GM18508 (cell line): ENCODE data around the gene SPG11.
"Not testable (repeated sequence)": the region's sequence is repeated elsewhere in the genome, so short reads cannot be mapped to it uniquely, and the experiment has no call there.

Experiments used
- ATAC-seq: cut with Tn5 transposase; IDR thresholded peaks from one replicate; pipeline ENCODE4 v1.9.1; 2021; ENCODE audit warnings: moderate number of reproducible peaks; ENCODE audit not compliant: insufficient read depth, unreplicated experiment

Gene SPG11, protein sequence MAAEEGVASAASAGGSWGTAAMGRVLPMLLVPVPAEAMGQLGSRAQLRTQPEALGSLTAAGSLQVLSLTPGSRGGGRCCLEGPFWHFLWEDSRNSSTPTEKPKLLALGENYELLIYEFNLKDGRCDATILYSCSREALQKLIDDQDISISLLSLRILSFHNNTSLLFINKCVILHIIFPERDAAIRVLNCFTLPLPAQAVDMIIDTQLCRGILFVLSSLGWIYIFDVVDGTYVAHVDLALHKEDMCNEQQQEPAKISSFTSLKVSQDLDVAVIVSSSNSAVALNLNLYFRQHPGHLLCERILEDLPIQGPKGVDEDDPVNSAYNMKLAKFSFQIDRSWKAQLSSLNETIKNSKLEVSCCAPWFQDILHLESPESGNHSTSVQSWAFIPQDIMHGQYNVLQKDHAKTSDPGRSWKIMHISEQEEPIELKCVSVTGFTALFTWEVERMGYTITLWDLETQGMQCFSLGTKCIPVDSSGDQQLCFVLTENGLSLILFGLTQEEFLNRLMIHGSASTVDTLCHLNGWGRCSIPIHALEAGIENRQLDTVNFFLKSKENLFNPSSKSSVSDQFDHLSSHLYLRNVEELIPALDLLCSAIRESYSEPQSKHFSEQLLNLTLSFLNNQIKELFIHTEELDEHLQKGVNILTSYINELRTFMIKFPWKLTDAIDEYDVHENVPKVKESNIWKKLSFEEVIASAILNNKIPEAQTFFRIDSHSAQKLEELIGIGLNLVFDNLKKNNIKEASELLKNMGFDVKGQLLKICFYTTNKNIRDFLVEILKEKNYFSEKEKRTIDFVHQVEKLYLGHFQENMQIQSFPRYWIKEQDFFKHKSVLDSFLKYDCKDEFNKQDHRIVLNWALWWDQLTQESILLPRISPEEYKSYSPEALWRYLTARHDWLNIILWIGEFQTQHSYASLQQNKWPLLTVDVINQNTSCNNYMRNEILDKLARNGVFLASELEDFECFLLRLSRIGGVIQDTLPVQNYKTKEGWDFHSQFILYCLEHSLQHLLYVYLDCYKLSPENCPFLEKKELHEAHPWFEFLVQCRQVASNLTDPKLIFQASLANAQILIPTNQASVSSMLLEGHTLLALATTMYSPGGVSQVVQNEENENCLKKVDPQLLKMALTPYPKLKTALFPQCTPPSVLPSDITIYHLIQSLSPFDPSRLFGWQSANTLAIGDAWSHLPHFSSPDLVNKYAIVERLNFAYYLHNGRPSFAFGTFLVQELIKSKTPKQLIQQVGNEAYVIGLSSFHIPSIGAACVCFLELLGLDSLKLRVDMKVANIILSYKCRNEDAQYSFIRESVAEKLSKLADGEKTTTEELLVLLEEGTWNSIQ (N-terminal part only)

DNA sequence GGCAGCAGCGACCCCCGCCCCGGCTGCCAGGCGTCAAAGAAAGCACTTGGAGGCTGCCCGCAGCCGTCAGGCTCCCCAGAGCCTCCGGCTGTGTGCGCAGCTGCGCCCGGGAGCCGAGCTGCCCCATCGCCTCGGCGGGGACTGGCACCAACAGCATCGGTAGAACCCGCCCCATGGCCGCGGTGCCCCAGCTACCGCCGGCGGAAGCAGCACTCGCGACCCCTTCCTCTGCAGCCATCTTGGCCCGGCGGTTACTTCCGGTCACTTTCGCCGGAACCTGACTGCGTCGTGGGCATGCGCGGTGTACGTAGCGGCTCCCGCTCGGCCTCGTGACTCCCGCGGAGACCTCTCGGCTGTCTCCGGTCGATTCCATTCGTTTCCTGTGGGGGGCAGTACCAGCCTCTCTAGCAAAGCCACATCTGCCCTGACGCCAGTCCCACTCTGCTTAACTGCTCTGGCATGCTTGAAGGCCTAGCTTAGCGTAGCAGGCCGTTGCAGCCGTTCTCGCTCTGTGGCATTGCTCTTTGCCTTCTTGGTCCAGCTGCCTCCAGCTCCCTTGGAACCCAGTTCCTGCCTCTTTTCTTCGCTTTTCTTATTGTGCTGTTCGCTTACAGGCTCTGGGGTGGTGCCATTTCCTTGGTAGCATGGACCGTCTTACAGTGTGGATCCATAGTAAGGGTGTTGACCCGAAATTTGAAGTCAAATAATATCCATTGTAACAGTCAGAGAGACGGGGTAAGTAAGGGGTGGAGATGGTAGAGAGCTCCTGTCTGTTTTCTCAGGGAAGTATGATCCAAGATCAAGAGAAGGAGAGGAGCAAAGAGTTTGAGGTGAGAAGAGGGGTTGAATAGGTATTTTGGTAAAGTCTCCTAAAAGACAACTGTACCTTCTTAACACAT lies at the start of gene SPG11:
SPG11 (minus strand) TSS at position 253 of the 899 bp plus-strand sequence; CDS start at position 238, 15 bp downstream.
- ATAC-seq, result peak; percentile 53

DNA sequence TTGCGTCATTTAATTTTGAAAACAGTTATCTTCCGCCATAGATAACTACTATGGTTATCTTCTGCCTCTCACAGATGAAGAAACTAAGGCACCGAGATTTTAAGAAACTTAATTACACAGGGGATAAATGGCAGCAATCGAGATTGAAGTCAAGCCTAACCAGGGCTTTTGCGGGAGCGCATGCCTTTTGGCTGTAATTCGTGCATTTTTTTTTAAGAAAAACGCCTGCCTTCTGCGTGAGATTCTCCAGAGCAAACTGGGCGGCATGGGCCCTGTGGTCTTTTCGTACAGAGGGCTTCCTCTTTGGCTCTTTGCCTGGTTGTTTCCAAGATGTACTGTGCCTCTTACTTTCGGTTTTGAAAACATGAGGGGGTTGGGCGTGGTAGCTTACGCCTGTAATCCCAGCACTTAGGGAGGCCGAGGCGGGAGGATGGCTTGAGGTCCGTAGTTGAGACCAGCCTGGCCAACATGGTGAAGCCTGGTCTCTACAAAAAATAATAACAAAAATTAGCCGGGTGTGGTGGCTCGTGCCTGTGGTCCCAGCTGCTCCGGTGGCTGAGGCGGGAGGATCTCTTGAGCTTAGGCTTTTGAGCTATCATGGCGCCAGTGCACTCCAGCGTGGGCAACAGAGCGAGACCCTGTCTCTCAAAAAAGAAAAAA lies 49.0 kb upstream of the SPG11 start:
- ATAC-seq, result no peak

DNA sequence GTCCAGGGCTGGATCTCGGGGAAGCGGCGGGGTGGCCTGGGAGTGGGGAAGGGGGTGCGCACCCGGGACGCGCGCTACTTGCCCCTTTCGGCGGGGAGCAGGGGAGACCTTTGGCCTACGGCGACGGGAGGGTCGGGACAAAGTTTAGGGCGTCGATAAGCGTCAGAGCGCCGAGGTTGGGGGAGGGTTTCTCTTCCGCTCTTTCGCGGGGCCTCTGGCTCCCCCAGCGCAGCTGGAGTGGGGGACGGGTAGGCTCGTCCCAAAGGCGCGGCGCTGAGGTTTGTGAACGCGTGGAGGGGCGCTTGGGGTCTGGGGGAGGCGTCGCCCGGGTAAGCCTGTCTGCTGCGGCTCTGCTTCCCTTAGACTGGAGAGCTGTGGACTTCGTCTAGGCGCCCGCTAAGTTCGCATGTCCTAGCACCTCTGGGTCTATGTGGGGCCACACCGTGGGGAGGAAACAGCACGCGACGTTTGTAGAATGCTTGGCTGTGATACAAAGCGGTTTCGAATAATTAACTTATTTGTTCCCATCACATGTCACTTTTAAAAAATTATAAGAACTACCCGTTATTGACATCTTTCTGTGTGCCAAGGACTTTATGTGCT lies 48.4 kb upstream of the SPG11 start:
- no peak for ATAC-seq

DNA sequence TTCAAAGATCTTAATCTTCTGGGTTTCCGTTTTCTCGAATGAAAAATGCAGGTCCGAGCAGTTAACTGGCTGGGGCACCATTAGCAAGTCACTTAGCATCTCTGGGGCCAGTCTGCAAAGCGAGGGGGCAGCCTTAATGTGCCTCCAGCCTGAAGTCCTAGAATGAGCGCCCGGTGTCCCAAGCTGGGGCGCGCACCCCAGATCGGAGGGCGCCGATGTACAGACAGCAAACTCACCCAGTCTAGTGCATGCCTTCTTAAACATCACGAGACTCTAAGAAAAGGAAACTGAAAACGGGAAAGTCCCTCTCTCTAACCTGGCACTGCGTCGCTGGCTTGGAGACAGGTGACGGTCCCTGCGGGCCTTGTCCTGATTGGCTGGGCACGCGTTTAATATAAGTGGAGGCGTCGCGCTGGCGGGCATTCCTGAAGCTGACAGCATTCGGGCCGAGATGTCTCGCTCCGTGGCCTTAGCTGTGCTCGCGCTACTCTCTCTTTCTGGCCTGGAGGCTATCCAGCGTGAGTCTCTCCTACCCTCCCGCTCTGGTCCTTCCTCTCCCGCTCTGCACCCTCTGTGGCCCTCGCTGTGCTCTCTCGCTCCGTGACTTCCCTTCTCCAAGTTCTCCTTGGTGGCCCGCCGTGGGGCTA lies 47.8 kb upstream of the SPG11 start, which contains the start of the genes B2M and PATL2:
B2M (plus strand) TSS at position 422 of the 647 bp plus-strand sequence; CDS start at position 452, 30 bp downstream.
PATL2 (minus strand) TSS at position 228 of the 647 bp plus-strand sequence. CDS start 34,833 bp downstream, outside the sequence.
- peak; percentile 82 for ATAC-seq

DNA sequence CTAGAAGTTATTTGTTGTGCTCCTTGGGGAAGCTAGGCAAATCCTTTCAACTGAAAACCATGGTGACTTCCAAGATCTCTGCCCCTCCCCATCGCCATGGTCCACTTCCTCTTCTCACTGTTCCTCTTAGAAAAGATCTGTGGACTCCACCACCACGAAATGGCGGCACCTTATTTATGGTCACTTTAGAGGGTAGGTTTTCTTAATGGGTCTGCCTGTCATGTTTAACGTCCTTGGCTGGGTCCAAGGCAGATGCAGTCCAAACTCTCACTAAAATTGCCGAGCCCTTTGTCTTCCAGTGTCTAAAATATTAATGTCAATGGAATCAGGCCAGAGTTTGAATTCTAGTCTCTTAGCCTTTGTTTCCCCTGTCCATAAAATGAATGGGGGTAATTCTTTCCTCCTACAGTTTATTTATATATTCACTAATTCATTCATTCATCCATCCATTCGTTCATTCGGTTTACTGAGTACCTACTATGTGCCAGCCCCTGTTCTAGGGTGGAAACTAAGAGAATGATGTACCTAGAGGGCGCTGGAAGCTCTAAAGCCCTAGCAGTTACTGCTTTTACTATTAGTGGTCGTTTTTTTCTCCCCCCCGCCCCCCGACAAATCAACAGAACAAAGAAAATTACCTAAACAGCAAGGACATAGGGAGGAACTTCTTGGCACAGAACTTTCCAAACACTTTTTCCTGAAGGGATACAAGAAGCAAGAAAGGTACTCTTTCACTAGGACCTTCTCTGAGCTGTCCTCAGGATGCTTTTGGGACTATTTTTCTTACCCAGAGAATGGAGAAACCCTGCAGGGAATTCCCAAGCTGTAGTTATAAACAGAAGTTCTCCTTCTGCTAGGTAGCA lies 47.0 kb upstream of the SPG11 start:
- no peak for ATAC-seq

DNA sequence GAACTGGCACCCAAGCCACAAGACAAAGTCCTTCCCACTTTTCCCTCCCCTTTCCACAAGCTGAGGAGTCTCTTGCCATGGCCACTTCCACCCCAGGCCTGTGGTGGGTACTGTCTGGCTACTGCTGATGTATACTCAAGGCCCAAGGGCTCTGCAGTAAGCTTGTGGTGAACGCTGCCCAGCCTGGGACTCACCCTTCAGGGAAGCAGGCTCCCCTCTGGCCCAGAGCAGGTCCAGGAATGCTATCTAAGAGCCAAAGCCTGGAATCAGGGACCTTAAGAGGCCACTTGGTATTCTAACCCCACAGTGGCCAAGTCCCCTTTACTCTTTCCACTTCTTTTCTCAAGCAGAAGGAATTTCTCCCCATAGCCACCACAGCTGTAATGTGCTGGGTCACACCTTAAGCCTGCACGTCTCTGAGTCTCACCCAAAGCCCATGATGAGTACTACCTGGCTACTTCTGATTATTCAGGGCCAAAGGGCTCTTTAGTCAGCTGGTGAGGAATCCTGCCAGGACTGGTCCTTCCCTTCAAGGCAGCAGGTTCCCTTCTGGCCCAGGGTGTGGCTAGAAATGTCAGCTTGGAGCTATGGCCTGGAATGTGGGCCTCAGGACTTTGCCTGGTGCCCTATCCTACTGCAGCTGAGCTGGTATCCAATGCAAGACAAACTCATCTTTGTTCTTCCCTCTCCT lies 43.6 kb upstream of the SPG11 start:
- no peak for ATAC-seq

DNA sequence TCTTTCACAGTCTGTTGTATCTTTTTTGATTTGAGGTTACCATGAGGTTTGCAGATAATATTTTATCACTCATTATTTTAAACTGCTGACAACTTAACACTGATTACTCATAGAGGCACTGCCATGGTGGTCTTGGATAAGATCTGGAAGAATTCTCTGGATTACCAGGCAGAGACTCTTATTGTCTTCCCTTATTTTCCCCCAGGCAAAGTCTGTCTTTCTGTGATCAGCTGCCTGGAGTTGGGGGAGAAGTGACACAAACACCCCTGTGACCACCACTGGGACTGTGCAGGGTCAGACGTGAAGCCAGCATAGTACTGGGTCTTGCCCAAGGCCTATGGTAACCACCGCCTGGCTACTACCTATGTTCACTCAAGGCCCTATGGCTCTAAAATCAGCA lies 42.9 kb upstream of the SPG11 start:
- no peak for ATAC-seq

DNA sequence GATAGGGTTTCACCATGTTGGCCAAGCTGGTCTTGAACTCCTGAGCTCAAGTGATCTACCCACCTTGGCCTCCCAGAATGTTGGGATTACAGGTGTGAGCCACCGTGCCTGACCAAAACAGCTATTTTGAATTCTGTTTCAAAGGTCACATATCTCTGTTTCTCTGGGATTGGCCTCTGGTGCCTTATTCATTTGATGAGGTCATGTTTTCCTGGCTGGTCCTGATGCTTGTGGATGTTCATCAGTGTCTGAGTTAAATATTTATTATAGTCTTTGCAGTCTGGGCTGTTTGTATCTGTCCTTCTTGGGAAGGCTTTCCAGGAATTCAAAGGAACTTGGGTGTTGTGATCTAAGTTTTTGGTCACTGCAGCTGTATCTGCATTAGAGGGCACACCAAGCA lies 42.5 kb upstream of the SPG11 start:
- ATAC-seq, result no peak

DNA sequence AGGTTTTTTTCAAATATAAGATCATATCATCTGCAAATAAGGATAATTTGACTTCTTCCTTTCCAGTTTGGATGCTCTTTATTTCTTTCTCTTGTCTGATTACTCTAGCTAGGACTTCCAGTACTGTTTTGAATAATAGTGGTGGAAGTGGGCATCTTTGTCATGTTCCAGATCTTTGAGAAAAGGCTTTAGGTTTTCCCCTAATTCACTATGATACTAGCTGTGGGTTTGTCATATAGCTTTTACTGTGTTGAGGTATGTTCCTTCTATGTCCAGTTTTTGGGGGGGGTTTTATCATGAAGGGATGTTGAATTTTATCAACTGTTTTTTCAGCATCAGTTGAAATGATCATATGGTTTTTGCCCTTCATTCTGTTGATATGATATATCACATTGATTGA lies 37.2 kb upstream of the SPG11 start:
- ATAC-seq, result not testable (repeated sequence)

DNA sequence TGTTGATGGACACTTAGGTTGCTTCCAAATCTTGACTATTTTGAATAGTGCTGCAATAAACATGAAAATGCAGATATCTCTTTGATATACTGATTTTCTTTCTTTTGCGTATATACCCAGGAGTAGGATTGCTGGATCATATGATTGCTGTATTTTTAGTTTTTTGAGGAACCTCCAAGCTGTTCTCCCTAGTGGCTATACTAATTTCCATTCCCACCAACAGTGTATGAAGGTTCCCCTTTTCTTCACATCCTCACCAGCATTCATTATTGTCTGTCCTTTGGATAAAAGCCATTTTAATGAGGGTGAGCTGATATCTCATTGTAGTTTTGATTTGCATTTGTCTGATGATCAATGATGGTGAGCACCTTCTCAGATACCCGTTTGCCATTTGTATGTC lies 35.2 kb upstream of the SPG11 start:
- no peak for ATAC-seq

DNA sequence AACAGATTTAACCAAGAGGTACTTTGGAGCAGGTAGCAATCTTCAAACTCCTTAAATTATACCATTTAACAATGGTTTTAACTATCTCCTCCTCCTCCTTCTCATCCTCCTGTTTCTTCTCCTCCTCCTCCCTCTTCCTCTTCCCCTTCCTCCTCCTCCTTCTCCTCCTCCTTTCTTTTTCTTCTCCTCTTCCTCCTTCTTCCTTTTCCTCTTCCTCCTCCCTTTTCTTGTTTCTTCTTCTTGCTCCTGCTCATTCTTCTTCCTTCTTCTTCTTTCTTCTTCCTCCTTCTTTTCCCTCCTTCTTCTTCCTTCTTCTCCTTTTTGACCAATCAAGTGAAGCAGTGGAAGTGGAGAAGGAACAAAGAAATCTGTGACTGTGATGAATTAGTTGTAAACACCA lies 33.6 kb upstream of the SPG11 start:
- ATAC-seq, result no peak

DNA sequence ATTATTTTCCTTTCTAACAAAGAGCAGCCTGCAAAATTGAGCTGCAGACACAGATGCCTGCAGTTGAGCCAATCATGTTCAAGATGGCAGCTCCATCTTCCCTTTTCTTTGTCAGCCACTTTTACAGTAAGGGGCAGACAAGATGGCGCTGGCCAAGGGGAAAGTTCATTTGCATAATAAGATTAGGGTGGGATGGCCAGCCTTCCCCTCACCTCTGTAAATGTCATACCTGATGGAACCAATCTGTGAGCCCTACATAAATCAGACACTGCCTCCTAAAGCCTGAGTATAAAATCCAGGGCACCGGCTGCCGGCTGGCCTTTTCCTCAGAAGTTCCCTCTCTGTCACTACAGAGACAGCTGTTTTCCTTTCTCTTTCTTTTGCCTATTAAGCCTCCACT lies 31.8 kb upstream of the SPG11 start:
- no peak for ATAC-seq

DNA sequence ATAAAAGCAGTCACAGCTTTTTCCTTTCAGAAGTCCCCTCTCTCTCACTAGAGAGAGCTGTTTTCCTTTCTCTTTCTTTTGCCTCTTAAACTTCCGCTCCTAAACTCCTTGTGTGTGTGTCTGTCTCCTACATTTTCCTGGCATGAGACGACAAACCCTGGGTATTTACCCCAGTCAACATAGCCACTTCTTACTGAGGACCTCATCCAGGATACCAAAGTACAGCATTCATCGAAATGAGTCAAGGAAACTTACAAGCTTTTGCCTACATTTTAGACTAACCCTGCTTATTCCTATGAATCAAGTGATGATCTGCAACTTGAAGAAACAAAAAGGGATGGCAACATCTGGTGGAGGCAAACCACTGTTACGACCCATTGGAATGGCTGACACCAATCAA lies 31.0 kb upstream of the SPG11 start:
- ATAC-seq, result no peak

DNA sequence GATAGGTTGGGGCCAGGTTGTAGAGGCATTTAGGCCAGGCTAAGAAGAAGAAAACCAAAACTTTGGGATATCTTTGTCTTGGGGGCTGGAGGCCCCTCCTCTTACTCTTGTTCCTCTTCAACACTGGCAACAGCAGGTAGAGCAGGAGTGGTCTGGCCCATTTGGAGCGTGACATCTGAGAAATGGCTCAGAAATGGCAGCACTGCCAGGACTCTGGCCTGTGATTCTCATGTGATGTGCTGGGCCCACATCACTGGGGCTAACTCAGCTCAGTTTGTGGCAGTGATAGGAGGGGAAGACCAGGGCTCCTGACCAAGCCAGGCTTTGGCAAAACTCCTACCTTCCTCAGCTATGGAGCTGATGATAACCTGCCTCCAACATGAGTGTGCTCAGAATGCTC lies 29.2 kb upstream of the SPG11 start:
- no peak for ATAC-seq

DNA sequence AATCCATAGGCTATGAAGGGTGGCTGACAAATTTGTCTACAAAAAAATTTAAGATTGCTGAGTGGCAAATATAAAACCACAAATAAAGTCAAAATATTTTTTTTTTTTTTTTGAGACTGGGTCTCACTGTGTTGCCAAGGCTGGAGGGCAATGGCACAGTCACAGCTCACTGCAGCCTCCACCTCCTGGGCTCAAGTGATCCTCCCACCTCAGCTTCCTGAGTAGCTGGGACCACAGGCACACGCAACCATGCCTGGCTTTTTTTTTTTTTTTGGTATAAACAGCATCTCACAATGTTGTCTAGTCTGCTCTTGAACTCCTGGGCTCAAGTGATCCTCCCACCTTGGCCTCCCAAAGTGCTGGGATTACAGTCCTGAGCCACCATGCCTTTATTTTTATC lies 26.8 kb upstream of the SPG11 start:
- not testable (repeated sequence) for ATAC-seq

DNA sequence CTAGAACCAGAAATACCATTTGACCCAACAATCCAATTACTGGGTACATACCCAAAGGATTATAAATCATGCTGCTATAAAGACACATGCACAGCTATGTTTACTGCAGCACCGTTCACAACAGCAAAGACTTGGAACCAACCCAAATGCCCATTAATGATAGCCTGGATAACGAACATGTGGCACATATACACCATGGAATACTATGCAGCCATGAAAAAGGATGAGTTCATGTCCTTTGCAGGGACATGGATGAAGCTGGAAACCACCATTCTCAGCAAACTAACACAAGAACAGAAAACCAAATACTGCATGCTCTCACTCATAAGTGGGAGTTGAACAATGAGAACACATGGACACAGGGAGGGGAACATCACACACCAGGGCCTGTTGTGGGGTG lies 25.9 kb upstream of the SPG11 start:
- ATAC-seq, result not testable (repeated sequence)
